Fibroblast of villous mesenchyme (primary cell): ENCODE results near the gene HSF2. TPM values are rescaled to one million over a fixed set of nuclear protein-coding genes. Genes with fewer than 3 reads are reported as not detected.
A peak's percentile ranks its signal among the peaks of the same experiment; 100 is the strongest.
"Not testable (repeated sequence)": the region's sequence is repeated elsewhere in the genome, so short reads cannot be mapped to it uniquely, and the experiment has no call there.

ENCODE experiments used
- DNase-seq: peaks from one replicate; pipeline ENCODE4 v3.0.0-alpha.2; 2010; ENCODE audit warnings: low read depth
- H3K4me3 ChIP-seq: 2 replicates; pipeline ENCODE4 v1.5.1; 2011; ENCODE audit warnings: low read depth, mild to moderate bottlenecking, low read length
- CTCF ChIP-seq: IDR thresholded peaks from 2 replicates; pipeline ENCODE4 v1.5.1; 2012; ENCODE audit warnings: low read depth, mild to moderate bottlenecking, low read length; ENCODE audit not compliant: insufficient read depth
- total RNA-seq: library from RNA; depleted of rRNA; stranded (reverse); fragments of >200 nt; gene quantifications from 2 replicates; pipeline ENCODE4 v1.2.3, GENCODE V29; 2012

Gene HSF2
- total RNA-seq, 1 donor, result 36.7 TPM

- H3K4me3 ChIP-seq, result no peak overlapping the region
- DNase-seq, result no peak
- no peak for TF ChIP-seq CTCF
Observed at GRCh38 chr6:122445274-122445673, 45.8 kb downstream of the HSF2 start.

- TF ChIP-seq CTCF, result no peak
- no peak overlapping the region for H3K4me3 ChIP-seq
- no peak for DNase-seq
Observed at GRCh38 chr6:122449069-122449468, 49.6 kb downstream of the HSF2 start.

GRCh38 chr6:122452509-122452908 lies 53.1 kb downstream of the HSF2 start:
- DNase-seq, result no peak
- no peak for TF ChIP-seq CTCF
- no peak overlapping the region for H3K4me3 ChIP-seq

- TF ChIP-seq CTCF, result no peak
- H3K4me3 ChIP-seq, result no peak overlapping the region
- no peak for DNase-seq
Observed at GRCh38 chr6:122454673-122455072, 55.2 kb downstream of the HSF2 start.

GRCh38 chr6:122455116-122455515 lies 55.7 kb downstream of the HSF2 start:
- not testable (repeated sequence) for H3K4me3 ChIP-seq, DNase-seq

DNA sequence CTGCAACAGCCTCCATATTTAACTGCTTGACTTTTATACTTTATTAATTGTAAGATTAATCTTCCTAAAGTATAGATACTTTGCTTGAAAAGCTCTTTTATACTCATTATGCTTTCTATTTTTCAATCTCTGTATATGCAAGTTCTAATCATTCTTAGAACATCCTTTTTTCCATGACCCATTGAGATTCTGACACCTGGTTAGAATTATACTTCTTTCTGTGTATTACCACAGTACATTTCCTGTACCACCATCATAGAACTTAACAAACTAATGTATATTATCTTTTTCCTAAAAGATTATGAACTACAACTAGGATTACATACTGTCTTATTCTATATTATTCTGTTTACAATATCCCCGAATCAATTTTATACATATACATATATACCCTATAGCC lies 58.6 kb downstream of the HSF2 start:
- DNase-seq, result no peak
- no peak overlapping the region for H3K4me3 ChIP-seq
- TF ChIP-seq CTCF, result no peak

GRCh38 chr6:122459240-122459639 lies 59.8 kb downstream of the HSF2 start:
- no peak for TF ChIP-seq CTCF
- DNase-seq, result peak; percentile 7
- H3K4me3 ChIP-seq, result no peak overlapping the region

DNA sequence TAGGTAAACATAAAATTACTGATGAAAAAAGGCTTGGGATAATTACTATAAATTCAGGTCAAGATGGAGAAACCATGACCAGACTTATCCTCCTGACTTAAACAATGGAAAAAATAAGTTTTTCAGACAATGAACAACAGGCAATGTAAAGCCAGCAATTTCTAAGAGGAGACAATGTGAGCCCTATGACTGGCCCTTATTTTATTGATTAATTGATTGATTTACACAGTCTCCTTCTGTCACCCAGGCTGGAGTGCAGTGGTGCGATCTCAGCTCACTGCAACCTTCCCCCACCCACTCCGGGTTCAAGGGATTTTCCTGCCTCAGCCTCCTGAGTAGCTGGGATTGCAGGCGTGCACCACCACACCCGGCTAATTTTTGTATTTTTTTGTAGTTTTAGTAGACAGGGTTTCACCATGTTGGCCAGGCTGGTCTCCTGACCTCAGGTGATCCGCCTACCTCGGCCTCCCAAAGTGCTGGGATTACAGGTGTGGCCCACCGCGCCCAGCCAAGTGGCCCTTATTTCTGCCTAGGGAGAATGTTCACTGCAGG lies 60.5 kb downstream of the HSF2 start:
- not testable (repeated sequence) for H3K4me3 ChIP-seq, DNase-seq
